GM21381 (cell line): ENCODE measurements around the gene PTPN22.
A peak's percentile ranks its signal among the peaks of the same experiment; 100 is the strongest.

ENCODE experiments used
- ATAC-seq: cut with Tn5 transposase; IDR thresholded peaks from one replicate; pipeline ENCODE4 v1.9.1; 2021; ENCODE audit warnings: mild to moderate bottlenecking, moderate library complexity; ENCODE audit not compliant: unreplicated experiment

The PTPN22 gene

GRCh38 chr1:113887402-113888175 lies 16.1 kb upstream of the PTPN22 start, which contains the start of gene BCL2L15:
BCL2L15 (minus strand) TSS chr1:113887581; CDS start chr1:113887375, 206 bp downstream.
- ATAC-seq, result no peak

GRCh38 chr1:113886417-113887401 lies 15.2 kb upstream of the PTPN22 start:
- no peak for ATAC-seq

- ATAC-seq, result no peak
Observed at GRCh38 chr1:113881661-113882060, 10.1 kb upstream of the PTPN22 start.

- ATAC-seq, result no peak
Observed at GRCh38 chr1:113879739-113880038, 8.2 kb upstream of the PTPN22 start.

- ATAC-seq, result no peak
Observed at GRCh38 chr1:113876176-113876575, 4.7 kb upstream of the PTPN22 start.

- peak; percentile 46 for ATAC-seq
Observed at GRCh38 chr1:113875714-113876113, 4.2 kb upstream of the PTPN22 start.

- no peak for ATAC-seq
Observed at GRCh38 chr1:113874012-113874879, 2.7 kb upstream of the PTPN22 start.

- no peak for ATAC-seq
Observed at GRCh38 chr1:113872219-113872935, 865 bp upstream of the PTPN22 start.

- ATAC-seq, result no peak
Observed at GRCh38 chr1:113870778-113871177, 734 bp downstream of the PTPN22 start.

GRCh38 chr1:113868387-113869083 lies 3.0 kb downstream of the PTPN22 start:
- no peak for ATAC-seq

- no peak for ATAC-seq
Observed at GRCh38 chr1:113861641-113862040, 9.9 kb downstream of the PTPN22 start.

GRCh38 chr1:113860891-113861290 lies 10.6 kb downstream of the PTPN22 start:
- no peak for ATAC-seq

- ATAC-seq, result peak; percentile 88
Observed at GRCh38 chr1:113859478-113860175, 11.9 kb downstream of the PTPN22 start.

GRCh38 chr1:113858982-113859381 lies 12.5 kb downstream of the PTPN22 start:
- ATAC-seq, result no peak

GRCh38 chr1:113858418-113858817 lies 13.1 kb downstream of the PTPN22 start:
- no peak for ATAC-seq

GRCh38 chr1:113857776-113858175 lies 13.7 kb downstream of the PTPN22 start:
- ATAC-seq, result no peak

GRCh38 chr1:113856401-113856790 lies 15.1 kb downstream of the PTPN22 start:
- ATAC-seq, result no peak

- ATAC-seq, result no peak
Observed at GRCh38 chr1:113855630-113856400, 15.7 kb downstream of the PTPN22 start.
